ENCODE measurements around the gene MRNIP. TPM values are rescaled to one million over a fixed set of nuclear protein-coding genes. Genes with fewer than 3 reads are reported as not detected.

Gene MRNIP
- total and polyA plus RNA-seq, 2 of the 4 experiments (the other 2 are of a cell fraction): 6.6 to 24.7 TPM

DNA sequence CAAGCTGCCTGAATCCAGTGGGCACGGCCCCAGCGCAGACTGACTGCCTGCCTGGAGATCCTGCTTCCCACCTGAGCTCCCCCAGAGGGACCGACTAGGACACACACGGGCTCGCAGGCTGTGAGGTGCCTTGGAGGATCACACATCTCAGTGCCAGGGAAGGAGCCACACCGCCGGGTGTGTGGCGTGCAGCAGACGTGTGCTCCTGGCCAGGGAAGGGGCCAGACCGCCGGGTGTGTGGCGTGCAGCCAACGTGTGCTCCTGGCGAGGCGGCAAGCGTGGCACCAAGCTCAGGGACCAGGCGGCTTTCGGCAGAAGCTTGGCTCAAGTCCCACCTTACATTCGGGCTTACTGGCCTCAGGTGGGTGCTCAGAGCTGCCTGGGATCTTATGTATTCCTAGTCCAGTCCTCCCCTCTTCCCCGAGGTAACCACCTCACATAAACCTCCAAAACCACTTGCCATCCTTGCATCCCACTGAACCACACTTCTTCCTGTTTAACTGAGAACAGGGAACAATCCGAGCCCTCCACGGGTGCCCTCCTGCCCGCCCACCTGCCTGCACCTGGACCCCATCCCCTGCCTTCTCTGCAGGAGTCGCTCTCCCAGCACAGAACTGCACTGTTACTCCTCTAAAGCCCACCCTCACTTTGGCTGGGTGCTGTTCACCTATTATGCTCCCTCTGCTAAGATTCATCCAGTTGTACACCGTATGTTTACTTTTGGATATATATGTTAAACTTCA lies 22.4 kb upstream of the MRNIP start:
- dilution Hi-C loops (cut with HindIII; ENCODE audit: low sequenced_read_pairs, unreplicated experiment): no loop called here
- Histone ChIP-seq H3K18ac (ENCODE audit: low read depth, low read length) (no peak overlapping the region), H4K5ac (ENCODE audit: low read depth, low read length) (no peak overlapping the region), H3K9me3 (ENCODE audit: control insufficient read depth, insufficient read depth, low read length) (peaks cover 11% of the 10 kb centered on the region), H2AFZ (replicated peaks; ENCODE audit: low read length, poor library complexity) (no peak overlapping the region), H4K91ac (ENCODE audit: insufficient read depth, low read depth, low read length) (no peak overlapping the region), H3K4me2 (ENCODE audit: low read depth, low read length) (no peak overlapping the region), H3K9ac (ENCODE audit: low read depth, low read length) (no peak overlapping the region), H3K4ac (ENCODE audit: low read depth, low read length) (no peak overlapping the region), H3K14ac (replicated peaks; ENCODE audit: low read depth, low read length) (no peak overlapping the region), H2BK5ac (ENCODE audit: low read depth, low read length, poor library complexity, severe bottlenecking) (no peak overlapping the region), H4K8ac (ENCODE audit: low read depth in 2 of 2, low read length in 2 of 2) (no peak overlapping the region), H3K79me1 (ENCODE audit: low read depth in 1 of 2, low read length in 2 of 2) (peaks cover 5 to 6% of the 10 kb centered on the region in 2 experiments), H2AK9ac (replicated peaks; ENCODE audit: low read depth, low read length, poor library complexity) (no peak overlapping the region), H4K20me1 (ENCODE audit: insufficient read depth, low read length) (no peaks in the 10 kb centered on the region), H3K36me3 (ENCODE audit: control insufficient read depth, insufficient read depth, low read length) (peaks cover 57% of the 10 kb centered on the region), H2BK120ac (ENCODE audit: low read depth, low read length) (no peak overlapping the region), H2AK5ac (ENCODE audit: low read depth, low read length) (no peak overlapping the region), H3K27ac (ENCODE audit: insufficient read depth, low read length) (no peak overlapping the region), H3K27me3 (ENCODE audit: control insufficient read depth, insufficient read depth, low read length) (no peaks in the 10 kb centered on the region), H2BK15ac (ENCODE audit: low read depth, low read length) (no peak overlapping the region), H3K4me3 (ENCODE audit: insufficient read depth, low read depth, low read length) (no peak overlapping the region), H3K9me1 (ENCODE audit: insufficient read depth, low read length) (no peaks in the 10 kb centered on the region), H3K23ac (ENCODE audit: low read depth, low read length) (no peak overlapping the region), H3K4me1 (ENCODE audit: control insufficient read depth, insufficient read depth, low read length) (no peaks in the 10 kb centered on the region), H2BK20ac (ENCODE audit: low read depth, low read length) (no peak overlapping the region), H3K56ac (ENCODE audit: extremely low read depth, insufficient read depth, low read length) (no peak overlapping the region)
- in situ Hi-C loops (cut with MboI; ENCODE audit: low sequenced_read_pairs): no loop called here
- 88% methylated on average over 17 of the region's 25 CpGs; no CpG with 5 or more reads in 1 of the 2 experiments for WGBS, 2 experiments (ENCODE audit: extremely low coverage in 2 of 2, insufficient read length in 1 of 2)
- DNase-seq: no peak
- ATAC-seq (ENCODE audit: low read depth): no peak
- no TSS peak for BruUV-seq (replicated peaks)
- CTCF ChIA-PET: interaction anchor here (0.6 kb wide), 1 partner anchor 21 kb away, joined by 4 read pairs; no protein-coding TSS in a partner anchor
- POLR2A ChIA-PET (ENCODE audit: unreplicated experiment): no interaction called here
- no peak for TF ChIP-seq MAZ (IDR thresholded peaks at IDR 0.05; ENCODE audit: borderline replicate concordance, low read depth, low read length)
- no peak for TF ChIP-seq FOS (IDR thresholded peaks at IDR 0.05; ENCODE audit: low read depth, low read length)
- no peak for TF ChIP-seq MAFK (IDR thresholded peaks at IDR 0.05; ENCODE audit: low read depth, low read length)
- TF ChIP-seq RAD21 (IDR thresholded peaks at IDR 0.05; ENCODE audit: low read length): no peak
- no peak for TF ChIP-seq MXI1 (IDR thresholded peaks at IDR 0.05; ENCODE audit: borderline replicate concordance, low read depth, low read length)
- TF ChIP-seq BHLHE40 (IDR thresholded peaks at IDR 0.05; ENCODE audit: low read depth, low read length): no peak
- no peak for TF ChIP-seq RCOR1 (IDR thresholded peaks at IDR 0.05; ENCODE audit: insufficient replicate concordance, low read length)
- intact Hi-C loops (cut with micrococcal nuclease): no loop called here

Measured in IMR-90 (cell line).